A673 (cell line): ENCODE measurements around the gene GPR157.

ENCODE experiments used
- EZH2 ChIP-seq: fragments of 200-600 bp; sonication (generic); IDR thresholded peaks from 2 replicates; pipeline ENCODE4 v1.6.1; 2017; ENCODE audit warnings: borderline replicate concordance, low read depth, mild to moderate bottlenecking, mixed read lengths, antibody characterized with exemption, low read length; ENCODE audit not compliant: poor library complexity, severe bottlenecking
- TF ChIP-seq, protein P1 (sequence below): fragments of 300-800, 200-600 bp; sonication (generic); conservative IDR thresholded peaks from 2 replicates; pipeline ENCODE4 v1.5.1; 2017; ENCODE audit warnings: low read depth, mild to moderate bottlenecking, antibody characterized with exemption, low read length, moderate library complexity, mixed read lengths

DNA sequence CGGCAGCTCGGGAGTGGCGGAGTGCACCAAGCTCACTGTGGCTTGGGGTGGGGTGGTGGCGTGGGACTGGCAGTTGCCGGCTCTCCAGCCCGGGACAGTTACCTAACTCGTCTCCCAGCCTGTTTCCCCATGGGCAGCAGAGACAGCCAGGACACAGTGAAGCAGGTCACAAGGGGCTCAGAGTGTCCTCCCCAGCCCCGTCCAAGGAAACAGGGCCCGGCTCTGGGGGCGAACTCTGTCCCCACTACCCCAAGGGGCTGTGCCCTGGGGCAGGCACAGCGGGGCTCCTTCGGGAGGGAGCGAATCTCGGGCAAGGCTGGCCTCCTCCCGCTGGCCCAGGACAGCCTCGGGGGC, 759 bp downstream of the GPR157 start:
- TF ChIP-seq, protein P1, sequence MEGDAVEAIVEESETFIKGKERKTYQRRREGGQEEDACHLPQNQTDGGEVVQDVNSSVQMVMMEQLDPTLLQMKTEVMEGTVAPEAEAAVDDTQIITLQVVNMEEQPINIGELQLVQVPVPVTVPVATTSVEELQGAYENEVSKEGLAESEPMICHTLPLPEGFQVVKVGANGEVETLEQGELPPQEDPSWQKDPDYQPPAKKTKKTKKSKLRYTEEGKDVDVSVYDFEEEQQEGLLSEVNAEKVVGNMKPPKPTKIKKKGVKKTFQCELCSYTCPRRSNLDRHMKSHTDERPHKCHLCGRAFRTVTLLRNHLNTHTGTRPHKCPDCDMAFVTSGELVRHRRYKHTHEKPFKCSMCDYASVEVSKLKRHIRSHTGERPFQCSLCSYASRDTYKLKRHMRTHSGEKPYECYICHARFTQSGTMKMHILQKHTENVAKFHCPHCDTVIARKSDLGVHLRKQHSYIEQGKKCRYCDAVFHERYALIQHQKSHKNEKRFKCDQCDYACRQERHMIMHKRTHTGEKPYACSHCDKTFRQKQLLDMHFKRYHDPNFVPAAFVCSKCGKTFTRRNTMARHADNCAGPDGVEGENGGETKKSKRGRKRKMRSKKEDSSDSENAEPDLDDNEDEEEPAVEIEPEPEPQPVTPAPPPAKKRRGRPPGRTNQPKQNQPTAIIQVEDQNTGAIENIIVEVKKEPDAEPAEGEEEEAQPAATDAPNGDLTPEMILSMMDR, result no peak
- no peak for TF ChIP-seq EZH2
